T-helper 1 cell treated with Interleukin-12 subunit alpha and Interleukin-12 subunit beta and Interleukin-4 antibody, amounts not matched to agents 30 μg/mL and 1 μg/mL, for 36 hours (primary cell): ENCODE data around the gene FAM241A.
"Not testable (repeated sequence)": the region's sequence is repeated elsewhere in the genome, so short reads cannot be mapped to it uniquely, and the experiment has no call there.

Experiments
- H3K27ac Mint-ChIP-seq: one replicate; pipeline ENCODE4 v1.8.0; 2021; ENCODE audit warnings: mild to moderate bottlenecking, mixed read lengths
- H3K27me3 Mint-ChIP-seq: one replicate; pipeline ENCODE4 v1.8.0; 2021; ENCODE audit warnings: low read depth, mixed read lengths
- H3K36me3 Mint-ChIP-seq: one replicate; pipeline ENCODE4 v1.8.0; 2021; ENCODE audit warnings: low read depth, mixed read lengths
- H3K4me1 Mint-ChIP-seq: one replicate; pipeline ENCODE4 v1.8.0; 2021; ENCODE audit warnings: low read depth, mixed read lengths
- H3K4me3 Mint-ChIP-seq: one replicate; pipeline ENCODE4 v1.8.0; 2021; ENCODE audit warnings: mild to moderate bottlenecking, moderate library complexity, mixed read lengths
- H3K9me3 Mint-ChIP-seq: one replicate; pipeline ENCODE4 v1.8.0; 2021; ENCODE audit warnings: mixed read lengths

The FAM241A gene

DNA sequence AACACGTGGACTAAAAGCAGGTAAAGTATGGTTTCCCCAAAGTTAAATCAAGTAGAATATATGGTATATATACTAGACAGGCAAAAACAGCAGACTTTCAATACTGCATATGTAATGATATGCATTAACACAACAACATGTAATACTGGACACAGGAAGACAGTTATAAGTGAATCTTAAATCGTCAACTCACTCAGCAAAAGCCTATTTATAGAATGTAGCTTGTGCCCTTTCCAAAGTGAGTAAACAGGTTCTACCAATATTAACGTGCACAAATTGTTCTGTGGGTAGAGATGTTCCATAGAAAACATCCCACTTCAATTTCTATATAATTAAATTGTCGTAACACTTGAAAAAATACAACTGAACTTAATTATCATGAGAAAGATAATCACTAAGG is 30.6 kb downstream of the FAM241A start:
- Mint-ChIP-seq H3K4me3 (no peak overlapping the region), H3K4me1 (peaks cover 15% of the 10 kb centered on the region), H3K36me3 (peaks cover 11% of the 10 kb centered on the region)

DNA sequence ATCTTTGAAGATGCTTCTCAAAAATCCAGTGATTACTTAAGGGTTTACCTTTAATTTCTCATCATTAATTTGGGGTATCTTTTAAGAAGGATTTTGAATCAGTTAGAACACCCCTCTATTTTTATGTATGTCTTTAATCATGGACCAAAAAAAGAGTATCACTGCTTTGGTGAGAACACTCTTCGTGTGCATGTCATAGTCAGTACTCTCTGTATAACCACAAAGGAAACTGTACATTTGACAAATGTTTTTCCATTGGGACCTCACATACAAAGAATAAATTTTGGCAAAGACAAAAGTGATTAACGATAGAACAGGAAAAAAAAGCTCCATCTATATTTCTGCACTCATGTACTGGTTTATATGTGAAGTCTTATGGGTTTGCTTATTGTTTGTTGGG is 31.3 kb downstream of the FAM241A start:
- no peaks in the 10 kb centered on the region for H3K9me3 Mint-ChIP-seq
- no peak overlapping the region for H3K27ac Mint-ChIP-seq
- no peak overlapping the region for H3K4me3 Mint-ChIP-seq
- H3K4me1 Mint-ChIP-seq, result peaks cover 19% of the 10 kb centered on the region
- peaks cover 14% of the 10 kb centered on the region for H3K36me3 Mint-ChIP-seq
- H3K27me3 Mint-ChIP-seq, result no peaks in the 10 kb centered on the region

More for the DNA sequence above, 30.6 kb downstream of the FAM241A start:
- no peak overlapping the region for H3K27ac Mint-ChIP-seq
- H3K9me3 Mint-ChIP-seq, result no peaks in the 10 kb centered on the region
- H3K27me3 Mint-ChIP-seq, result no peaks in the 10 kb centered on the region

DNA sequence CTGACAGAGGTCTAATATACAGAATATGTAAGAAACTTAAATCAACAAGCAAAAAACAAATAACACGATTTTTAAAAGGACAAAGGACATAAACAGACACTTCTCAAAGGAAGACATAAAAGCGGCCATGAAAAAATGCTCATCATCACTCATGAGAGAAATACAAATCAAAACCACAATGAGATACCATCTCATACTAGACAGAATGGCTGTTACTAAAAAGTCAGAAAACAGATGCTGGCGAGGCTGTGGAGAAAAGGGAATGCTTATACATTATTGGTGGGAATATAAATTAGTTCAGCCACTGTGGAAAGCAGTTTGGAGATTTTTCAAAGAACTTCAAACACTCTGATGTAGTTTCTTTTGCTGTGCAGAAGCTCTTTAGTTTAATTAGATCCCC is 33.5 kb downstream of the FAM241A start:
- Mint-ChIP-seq H3K36me3 (peaks cover 17% of the 10 kb centered on the region), H3K4me1 (peaks cover 32% of the 10 kb centered on the region)
- not testable (repeated sequence) for H3K27me3 Mint-ChIP-seq, H3K27ac Mint-ChIP-seq, H3K9me3 Mint-ChIP-seq, H3K4me3 Mint-ChIP-seq

DNA sequence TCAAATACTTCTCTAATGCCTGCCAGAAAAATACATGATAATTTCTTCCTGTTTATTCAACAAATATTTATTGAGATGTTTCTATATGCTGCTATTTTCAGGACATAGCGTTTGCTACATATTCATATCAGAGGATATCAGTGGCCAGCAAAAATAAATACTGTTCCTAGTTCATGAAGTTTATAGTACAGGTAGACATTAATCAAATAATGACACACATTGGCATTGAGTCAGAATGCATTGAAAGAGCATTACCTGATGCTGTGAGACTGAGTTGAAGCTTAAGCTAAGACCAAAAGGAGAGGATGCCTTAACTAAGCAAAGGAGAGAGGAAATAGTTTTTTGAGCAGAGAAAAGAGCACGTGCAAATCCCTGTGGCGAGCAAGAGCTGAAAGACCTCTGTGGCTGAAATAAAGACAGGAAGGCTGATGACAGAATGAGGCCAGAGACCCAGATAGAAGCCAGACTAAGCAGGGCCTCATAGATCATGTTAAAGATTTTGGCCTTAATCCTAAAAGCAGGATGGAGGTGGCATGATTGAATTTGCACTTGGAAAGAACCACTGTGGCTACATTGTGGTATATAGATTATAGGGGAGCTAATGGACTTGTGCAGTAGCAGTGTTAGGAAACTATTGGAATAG is 36.2 kb downstream of the FAM241A start:
- peaks cover 32% of the 10 kb centered on the region for H3K4me1 Mint-ChIP-seq
- H3K4me3 Mint-ChIP-seq, result no peak overlapping the region
- H3K9me3 Mint-ChIP-seq, result no peaks in the 10 kb centered on the region
- no peak overlapping the region for H3K27ac Mint-ChIP-seq
- no peaks in the 10 kb centered on the region for H3K27me3 Mint-ChIP-seq
- H3K36me3 Mint-ChIP-seq, result peaks cover 15% of the 10 kb centered on the region

DNA sequence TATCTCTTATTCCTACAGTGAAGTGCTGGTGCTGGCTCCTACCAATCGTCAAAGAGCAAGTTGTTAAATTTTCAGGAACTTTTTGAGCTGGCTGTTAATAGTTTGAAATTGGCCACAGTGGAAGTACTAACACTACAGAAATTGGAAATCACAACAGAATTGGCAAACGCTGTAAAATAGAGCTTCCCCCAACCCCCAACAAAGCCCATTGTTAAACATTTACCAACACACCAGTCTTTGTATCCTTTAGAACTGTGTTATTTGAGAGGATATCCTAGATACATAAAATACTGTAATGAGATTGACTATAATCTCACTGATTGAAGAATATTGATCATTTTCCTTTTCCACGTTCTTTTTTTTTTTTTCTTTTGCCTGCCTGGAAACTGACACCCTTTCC is 37.4 kb downstream of the FAM241A start:
- Mint-ChIP-seq H3K4me3 (no peak overlapping the region), H3K27ac (no peak overlapping the region), H3K9me3 (no peaks in the 10 kb centered on the region), H3K27me3 (no peaks in the 10 kb centered on the region), H3K36me3 (peaks cover 15% of the 10 kb centered on the region), H3K4me1 (peaks cover 26% of the 10 kb centered on the region)

DNA sequence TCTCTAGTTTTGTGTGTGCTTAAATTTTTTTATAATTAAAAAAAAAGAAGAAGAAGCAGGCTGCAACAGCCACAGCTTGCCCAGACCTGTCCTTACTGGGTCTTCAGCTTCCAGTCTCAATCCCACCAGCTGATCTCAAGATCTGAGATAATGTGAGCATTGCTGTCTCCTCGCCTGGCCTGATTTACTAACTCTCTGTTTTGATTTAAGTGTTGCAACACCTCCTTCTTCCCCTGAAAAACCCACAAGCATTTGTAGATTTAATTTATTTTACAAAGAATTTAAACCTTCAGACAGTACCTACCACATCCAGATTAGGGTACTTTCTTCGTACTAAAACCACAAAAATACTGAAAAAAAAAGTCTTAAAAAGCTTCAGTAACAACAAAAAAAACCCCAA is 38.0 kb downstream of the FAM241A start:
- Mint-ChIP-seq H3K27ac (peak overlapping the region; percentile 60), H3K9me3 (no peaks in the 10 kb centered on the region), H3K4me3 (peak overlapping the region; percentile 34), H3K36me3 (peaks cover 15% of the 10 kb centered on the region), H3K27me3 (no peaks in the 10 kb centered on the region), H3K4me1 (peaks cover 26% of the 10 kb centered on the region)

DNA sequence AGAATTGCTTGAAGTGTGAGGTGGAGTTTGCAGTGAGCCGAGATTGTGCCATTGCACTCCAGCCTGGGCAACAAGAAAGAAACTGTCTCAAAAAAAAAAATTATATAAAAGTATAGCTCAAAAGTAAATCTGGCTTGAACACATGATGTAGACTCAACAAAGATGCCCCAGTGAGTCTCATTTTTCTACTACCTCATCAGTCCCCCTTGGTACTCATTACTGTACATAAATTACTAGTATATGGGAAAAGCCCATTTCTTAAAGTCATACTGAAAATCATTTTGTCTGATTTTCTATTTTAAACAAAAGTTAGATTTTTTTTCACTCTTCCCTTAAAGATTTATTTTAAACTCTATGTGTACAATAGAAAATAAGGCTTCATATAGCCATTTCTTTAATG is 39.2 kb downstream of the FAM241A start:
- H3K4me1 Mint-ChIP-seq, result peaks cover 23% of the 10 kb centered on the region
- H3K27me3 Mint-ChIP-seq, result no peaks in the 10 kb centered on the region

DNA sequence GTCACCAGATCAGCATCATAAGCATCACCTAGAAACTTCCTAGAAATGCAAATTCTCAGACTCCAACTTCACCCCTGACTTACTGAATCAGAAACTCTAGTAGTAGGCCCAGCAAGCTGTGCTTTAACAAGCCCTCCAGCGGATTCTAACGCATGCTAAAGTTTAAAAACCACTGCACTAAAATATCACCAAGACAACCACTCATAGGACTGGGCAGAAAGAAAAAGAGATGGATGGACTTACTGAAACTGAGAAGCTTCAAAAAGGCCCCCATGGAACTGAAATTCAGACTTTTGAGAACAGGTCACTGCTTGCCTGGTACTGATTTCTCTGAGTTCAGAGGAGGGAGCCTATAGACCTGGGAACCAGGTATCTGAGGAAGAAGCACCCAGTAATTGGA is 40.1 kb downstream of the FAM241A start:
- H3K9me3 Mint-ChIP-seq, result no peaks in the 10 kb centered on the region
- no peak overlapping the region for H3K27ac Mint-ChIP-seq
- H3K36me3 Mint-ChIP-seq, result peaks cover 11% of the 10 kb centered on the region
- H3K4me3 Mint-ChIP-seq, result no peak overlapping the region
- H3K4me1 Mint-ChIP-seq, result peaks cover 23% of the 10 kb centered on the region
- no peaks in the 10 kb centered on the region for H3K27me3 Mint-ChIP-seq

More for the DNA sequence above, 39.2 kb downstream of the FAM241A start:
- H3K36me3 Mint-ChIP-seq, result peaks cover 11% of the 10 kb centered on the region
- H3K27ac Mint-ChIP-seq, result no peak overlapping the region
- H3K4me3 Mint-ChIP-seq, result no peak overlapping the region
- no peaks in the 10 kb centered on the region for H3K9me3 Mint-ChIP-seq

DNA sequence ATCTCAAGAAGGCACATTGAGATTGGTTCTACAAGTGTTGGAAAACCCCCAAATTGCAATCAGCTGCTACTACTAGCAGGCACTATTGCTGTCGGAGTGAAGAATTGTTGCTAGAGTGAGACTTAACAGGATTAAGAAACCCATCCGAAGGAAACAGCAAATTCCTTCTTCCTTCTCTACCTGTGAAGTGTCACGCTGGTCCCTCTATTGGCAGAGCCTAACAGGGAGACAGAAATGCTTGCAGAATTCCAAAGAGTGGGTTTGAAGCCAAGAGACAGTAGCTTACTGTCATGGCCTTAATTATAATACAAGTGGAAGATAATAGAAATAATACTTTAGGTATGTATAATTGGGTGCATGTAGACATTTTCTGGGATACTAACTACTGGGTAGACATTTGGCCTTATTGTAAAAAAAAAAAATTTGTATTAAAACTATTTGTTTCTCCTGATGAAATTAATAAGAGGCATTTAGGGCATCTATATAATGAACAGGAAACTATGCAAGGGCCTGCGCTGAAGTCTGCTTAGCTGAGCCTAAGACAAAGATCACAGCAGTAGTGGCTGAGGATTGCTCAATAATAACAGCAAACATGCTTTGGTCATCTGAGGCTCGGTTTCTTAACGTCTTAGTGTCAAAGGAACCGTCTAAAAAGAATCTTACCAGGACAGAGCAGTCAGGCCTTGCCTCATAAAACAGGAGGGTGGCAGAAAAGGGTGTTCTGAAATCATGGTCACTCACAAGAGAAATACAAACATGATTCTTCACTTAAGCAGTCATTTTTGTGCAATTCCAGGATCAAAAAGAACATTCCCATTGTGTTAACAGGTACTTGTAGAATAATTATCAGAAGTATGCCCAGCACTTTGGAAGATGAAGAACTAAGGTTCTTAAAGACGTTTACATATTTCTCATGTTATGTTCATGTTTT is 40.8 kb downstream of the FAM241A start:
- H3K36me3 Mint-ChIP-seq, result peaks cover 14% of the 10 kb centered on the region
- peaks cover 23% of the 10 kb centered on the region for H3K4me1 Mint-ChIP-seq
- no peak overlapping the region for H3K27ac Mint-ChIP-seq
- no peaks in the 10 kb centered on the region for H3K27me3 Mint-ChIP-seq
- H3K4me3 Mint-ChIP-seq, result no peak overlapping the region
- no peaks in the 10 kb centered on the region for H3K9me3 Mint-ChIP-seq

DNA sequence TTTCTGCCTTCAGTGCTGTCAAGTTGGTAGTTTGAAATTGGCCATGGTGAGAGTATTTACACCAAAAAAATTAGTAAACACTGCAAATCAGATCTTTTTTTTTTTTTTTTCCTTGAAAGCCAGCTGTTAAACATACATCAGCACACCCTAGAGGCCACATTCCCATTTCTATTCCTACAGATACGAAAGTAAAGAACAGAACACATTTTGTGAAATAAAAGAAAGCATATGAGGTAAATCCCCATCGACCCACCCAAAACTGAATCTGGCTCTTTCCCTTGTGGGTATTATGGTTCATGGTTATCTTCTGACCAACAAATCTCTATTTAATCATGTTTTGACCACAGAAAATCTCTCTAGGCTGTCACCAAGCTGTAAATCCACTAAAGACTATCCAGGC is 44.5 kb downstream of the FAM241A start:
- Mint-ChIP-seq H3K27me3 (no peaks in the 10 kb centered on the region), H3K27ac (no peak overlapping the region), H3K36me3 (peaks cover 6% of the 10 kb centered on the region), H3K9me3 (no peaks in the 10 kb centered on the region), H3K4me3 (no peak overlapping the region), H3K4me1 (peaks cover 2% of the 10 kb centered on the region)

DNA sequence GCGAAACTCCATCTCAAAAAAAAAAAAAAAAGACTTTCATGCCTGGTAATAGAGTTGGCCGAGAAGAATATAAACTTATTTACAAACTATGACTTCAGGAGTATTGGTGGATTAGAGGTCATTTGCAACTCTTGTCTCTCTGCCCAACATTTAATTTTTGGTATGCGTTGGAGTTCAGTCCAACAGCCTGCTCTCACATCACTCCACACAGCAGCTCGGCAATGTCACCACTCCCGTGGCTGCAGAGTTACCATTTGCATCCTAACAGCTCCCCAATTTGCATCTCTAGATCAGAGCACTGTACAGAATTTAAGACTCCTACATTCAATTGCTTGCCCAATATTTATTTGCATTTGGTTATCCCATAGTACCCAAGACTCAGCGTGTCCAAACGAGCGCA is 45.4 kb downstream of the FAM241A start:
- peaks cover 3% of the 10 kb centered on the region for H3K36me3 Mint-ChIP-seq
- no peak overlapping the region for H3K27ac Mint-ChIP-seq
- no peaks in the 10 kb centered on the region for H3K27me3 Mint-ChIP-seq
- no peaks in the 10 kb centered on the region for H3K4me1 Mint-ChIP-seq
- H3K9me3 Mint-ChIP-seq, result no peaks in the 10 kb centered on the region
- no peak overlapping the region for H3K4me3 Mint-ChIP-seq

DNA sequence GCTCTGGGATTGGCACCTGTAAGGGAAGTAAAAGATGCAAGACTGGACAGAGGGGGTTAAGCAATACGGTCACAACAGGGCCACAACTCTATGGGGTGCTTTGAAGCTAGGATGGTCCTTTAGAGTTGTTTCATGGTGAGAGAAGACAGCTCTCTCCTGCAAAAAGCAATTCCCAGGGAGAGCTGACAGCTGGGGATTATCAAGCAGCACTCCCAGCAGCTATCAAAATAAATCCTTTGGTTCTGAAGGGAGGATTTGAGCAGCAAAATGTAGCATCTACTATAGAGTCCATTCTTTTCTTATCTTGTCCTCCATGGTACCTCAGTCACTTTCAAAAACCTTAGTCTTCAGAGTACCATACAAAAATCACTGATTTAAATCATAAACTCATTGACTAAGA is 51.2 kb downstream of the FAM241A start:
- Mint-ChIP-seq H3K4me1 (peaks cover 15% of the 10 kb centered on the region), H3K27ac (no peak overlapping the region), H3K4me3 (no peak overlapping the region), H3K27me3 (no peaks in the 10 kb centered on the region), H3K36me3 (no peaks in the 10 kb centered on the region), H3K9me3 (no peaks in the 10 kb centered on the region)

DNA sequence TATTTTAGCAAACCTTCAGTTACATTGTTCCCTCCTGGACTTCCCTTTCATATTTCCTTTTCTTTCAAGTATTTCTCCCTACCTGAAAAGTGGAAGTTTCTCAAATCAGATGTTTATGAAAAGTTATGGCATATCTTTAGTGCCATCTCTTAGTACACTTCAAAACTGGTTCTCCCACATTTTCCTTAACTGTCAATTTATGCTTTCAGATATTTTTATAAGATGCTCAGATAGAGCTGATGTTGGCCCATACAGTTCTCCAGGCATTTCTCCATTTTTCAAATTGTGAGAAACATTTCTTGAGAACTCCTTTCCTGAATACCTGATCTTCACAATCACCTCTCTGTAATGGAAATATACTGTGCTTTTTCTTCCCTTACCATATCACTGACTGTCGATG is 53.8 kb downstream of the FAM241A start:
- Mint-ChIP-seq H3K27me3 (no peaks in the 10 kb centered on the region), H3K36me3 (no peaks in the 10 kb centered on the region), H3K4me1 (peaks cover 15% of the 10 kb centered on the region), H3K9me3 (no peaks in the 10 kb centered on the region), H3K27ac (no peak overlapping the region), H3K4me3 (no peak overlapping the region)

DNA sequence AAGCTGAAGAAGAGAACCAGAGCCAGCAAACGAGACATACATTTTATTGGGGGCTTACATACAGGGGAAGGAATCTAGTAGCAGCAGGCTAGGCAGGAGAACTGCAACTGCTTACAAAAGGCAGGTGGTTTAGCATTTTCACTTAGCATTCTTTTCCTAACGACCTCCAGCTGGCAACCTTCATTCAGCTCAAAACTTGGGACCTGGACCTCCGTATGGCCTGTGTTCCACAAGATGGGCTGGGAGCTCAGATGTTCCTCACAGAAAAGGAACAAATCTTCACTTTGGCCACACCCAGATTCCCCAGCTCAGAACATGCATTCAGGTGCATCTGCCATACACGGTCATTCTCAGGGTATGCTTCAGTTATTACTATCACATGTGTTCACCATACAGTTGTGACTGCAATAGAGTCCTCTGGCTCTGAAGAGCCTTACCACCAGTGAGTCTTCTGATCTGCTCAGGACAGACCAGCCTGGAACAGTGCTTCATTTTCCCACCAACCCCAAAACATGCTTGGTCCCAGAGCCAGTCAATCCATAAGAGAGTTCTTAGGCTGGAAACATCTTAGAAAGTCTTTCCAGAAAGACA is 56.8 kb downstream of the FAM241A start:
- Mint-ChIP-seq H3K27me3 (no peaks in the 10 kb centered on the region), H3K27ac (no peak overlapping the region), H3K4me1 (peaks cover 15% of the 10 kb centered on the region), H3K9me3 (no peaks in the 10 kb centered on the region), H3K36me3 (no peaks in the 10 kb centered on the region), H3K4me3 (no peak overlapping the region)

DNA sequence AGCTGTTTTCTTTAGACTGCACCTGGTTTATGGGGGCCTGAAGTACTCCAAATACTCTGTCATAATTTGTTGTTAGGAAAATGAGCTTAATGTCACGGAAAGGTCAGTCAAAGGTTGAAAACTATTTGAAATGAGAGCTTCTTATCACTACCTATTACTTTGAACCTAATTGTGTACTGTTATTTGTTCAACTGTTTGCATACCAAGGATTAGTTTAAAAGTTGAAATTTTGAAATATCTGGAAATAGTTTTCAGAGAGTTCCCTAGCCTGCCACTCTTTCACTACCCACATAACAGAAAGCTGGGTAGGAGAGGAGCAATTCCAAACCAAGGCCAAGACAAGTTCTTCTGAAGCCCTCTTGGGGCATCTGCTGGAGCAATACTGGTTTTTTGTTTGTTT is 58.3 kb downstream of the FAM241A start:
- H3K9me3 Mint-ChIP-seq, result no peaks in the 10 kb centered on the region
- H3K4me1 Mint-ChIP-seq, result peaks cover 15% of the 10 kb centered on the region
- no peaks in the 10 kb centered on the region for H3K36me3 Mint-ChIP-seq
- H3K4me3 Mint-ChIP-seq, result no peak overlapping the region
- no peak overlapping the region for H3K27ac Mint-ChIP-seq
- H3K27me3 Mint-ChIP-seq, result no peaks in the 10 kb centered on the region
